ENCODE data around the gene TLR5. TPM values are rescaled to one million over a fixed set of nuclear protein-coding genes. Genes with fewer than 3 reads are reported as not detected.
A peak's percentile ranks its signal among the peaks of the same experiment; 100 is the strongest.

TLR5 gene
- total RNA-seq, 2 donors from 2014 or later, result not detected

GRCh38 chr1:223084464-223084866 lies 58.6 kb downstream of the TLR5 start:
- DNase-seq, result no peak

GRCh38 chr1:223083831-223084230 lies 59.2 kb downstream of the TLR5 start:
- WGBS, 2 experiments (ENCODE audit: insufficient coverage in 1 of 2, insufficient read length in 1 of 2), result 95 to 98% methylated on average over 12 to 15 of the region's 15 CpGs
- Histone ChIP-seq H3K9me3 (ENCODE audit: control insufficient read depth, low read length) (no peaks in the 10 kb centered on the region), H3K36me3 (ENCODE audit: control insufficient read depth, insufficient read depth, low read length) (no peaks in the 10 kb centered on the region), H3K27me3 (ENCODE audit: control insufficient read depth, insufficient read depth, low read length, poor library complexity, severe bottlenecking) (no peaks in the 10 kb centered on the region), H3K4me3 (ENCODE audit: low read length) (no peak overlapping the region), H3K4me1 (ENCODE audit: control insufficient read depth, insufficient read depth, low read length) (peaks cover 15% of the 10 kb centered on the region), H3K27ac (ENCODE audit: low read depth, low read length) (no peak overlapping the region), H3K9ac (ENCODE audit: extremely low read depth, low read length, poor library complexity, severe bottlenecking) (no peak overlapping the region)
- Mint-ChIP-seq H3K27ac (no peak overlapping the region), H3K36me3 (ENCODE audit: low read depth) (no peaks in the 10 kb centered on the region), H3K4me1 (peaks cover 33% of the 10 kb centered on the region), H3K27me3 (ENCODE audit: insufficient read depth) (peaks cover 8% of the 10 kb centered on the region), H3K4me3 (no peak overlapping the region), H3K9me3 (no peaks in the 10 kb centered on the region)
- no peak for DNase-seq
- TF ChIP-seq CTCF (conservative IDR thresholded peaks at IDR 0.05), result no peak

More at GRCh38 chr1:223084464-223084866, 58.6 kb downstream of the TLR5 start:
- no peaks in the 10 kb centered on the region for H3K36me3 ChIP-seq (ENCODE audit: control insufficient read depth, insufficient read depth, low read length)
- no peaks in the 10 kb centered on the region for H3K9me3 ChIP-seq (ENCODE audit: control insufficient read depth, low read length)
- Mint-ChIP-seq H3K4me1 (peaks cover 33% of the 10 kb centered on the region), H3K27me3 (ENCODE audit: insufficient read depth) (peaks cover 7% of the 10 kb centered on the region), H3K4me3 (no peak overlapping the region), H3K27ac (no peak overlapping the region), H3K36me3 (ENCODE audit: low read depth) (no peaks in the 10 kb centered on the region), H3K9me3 (no peaks in the 10 kb centered on the region)
- no peaks in the 10 kb centered on the region for H3K27me3 ChIP-seq (ENCODE audit: control insufficient read depth, insufficient read depth, low read length, poor library complexity, severe bottlenecking)
- no peak overlapping the region for H3K27ac ChIP-seq (ENCODE audit: low read depth, low read length)
- H3K9ac ChIP-seq (ENCODE audit: extremely low read depth, low read length, poor library complexity, severe bottlenecking), result no peak overlapping the region
- H3K4me3 ChIP-seq (ENCODE audit: low read length), result no peak overlapping the region
- H3K4me1 ChIP-seq (ENCODE audit: control insufficient read depth, insufficient read depth, low read length), result peaks cover 15% of the 10 kb centered on the region
- WGBS, 2 experiments (ENCODE audit: insufficient coverage in 1 of 2, insufficient read length in 1 of 2), result 88 to 89% methylated on average over 8 of the region's 8 CpGs
- no peak for TF ChIP-seq CTCF (conservative IDR thresholded peaks at IDR 0.05)

- Histone ChIP-seq H3K4me1 (ENCODE audit: control insufficient read depth, insufficient read depth, low read length) (peaks cover 15% of the 10 kb centered on the region), H3K27me3 (ENCODE audit: control insufficient read depth, insufficient read depth, low read length, poor library complexity, severe bottlenecking) (no peaks in the 10 kb centered on the region), H3K9me3 (ENCODE audit: control insufficient read depth, low read length) (no peaks in the 10 kb centered on the region), H3K27ac (ENCODE audit: low read depth, low read length) (no peak overlapping the region), H3K4me3 (ENCODE audit: low read length) (no peak overlapping the region), H3K9ac (ENCODE audit: extremely low read depth, low read length, poor library complexity, severe bottlenecking) (no peak overlapping the region), H3K36me3 (ENCODE audit: control insufficient read depth, insufficient read depth, low read length) (no peaks in the 10 kb centered on the region)
- DNase-seq, result peak; percentile 53
- H3K27ac Mint-ChIP-seq, result no peak overlapping the region
- H3K4me1 Mint-ChIP-seq, result peaks cover 25% of the 10 kb centered on the region
- H3K9me3 Mint-ChIP-seq, result no peaks in the 10 kb centered on the region
- TF ChIP-seq CTCF (conservative IDR thresholded peaks at IDR 0.05), result no peak
- WGBS, 2 experiments (ENCODE audit: insufficient coverage in 1 of 2, insufficient read length in 1 of 2), result 91% methylated on average over 6 to 8 of the region's 8 CpGs
- peaks cover 9% of the 10 kb centered on the region for H3K27me3 Mint-ChIP-seq (ENCODE audit: insufficient read depth)
- H3K36me3 Mint-ChIP-seq (ENCODE audit: low read depth), result no peaks in the 10 kb centered on the region
- no peak overlapping the region for H3K4me3 Mint-ChIP-seq
These were observed 60.1 kb downstream of the TLR5 start for GRCh38 chr1:223082914-223083313.

Data from endodermal cell (in vitro differentiated cells).